MM.1S (cell line): ENCODE results near the gene SLC25A25.

Experiments used
- CTCF ChIP-seq: fragments of 300-600 bp; sonication (generic); IDR thresholded peaks from 2 replicates; pipeline ENCODE4 v1.5.1; 2016; ENCODE audit warnings: antibody characterized with exemption, low read length, mixed read lengths
- EZH2phosphoT487 ChIP-seq: fragments of 300-600 bp; sonication (generic); IDR thresholded peaks from 2 replicates; pipeline ENCODE4 v1.6.1; 2018; ENCODE audit warnings: antibody characterized with exemption, low read length

GRCh38 chr9:128059365-128059983, 8.6 kb upstream of the SLC25A25 start:
- TF ChIP-seq CTCF: no peak
- no peak for TF ChIP-seq EZH2phosphoT487
